HG03378 (cell line): ENCODE data around the gene SLC2A14.
"Not testable (repeated sequence)": the region's sequence is repeated elsewhere in the genome, so short reads cannot be mapped to it uniquely, and the experiment has no call there.

ENCODE experiments used
- ATAC-seq: cut with Tn5 transposase; IDR thresholded peaks from one replicate; pipeline ENCODE4 v1.9.1; 2021; ENCODE audit warnings: mild to moderate bottlenecking, moderate library complexity; ENCODE audit not compliant: unreplicated experiment

The SLC2A14 gene

DNA sequence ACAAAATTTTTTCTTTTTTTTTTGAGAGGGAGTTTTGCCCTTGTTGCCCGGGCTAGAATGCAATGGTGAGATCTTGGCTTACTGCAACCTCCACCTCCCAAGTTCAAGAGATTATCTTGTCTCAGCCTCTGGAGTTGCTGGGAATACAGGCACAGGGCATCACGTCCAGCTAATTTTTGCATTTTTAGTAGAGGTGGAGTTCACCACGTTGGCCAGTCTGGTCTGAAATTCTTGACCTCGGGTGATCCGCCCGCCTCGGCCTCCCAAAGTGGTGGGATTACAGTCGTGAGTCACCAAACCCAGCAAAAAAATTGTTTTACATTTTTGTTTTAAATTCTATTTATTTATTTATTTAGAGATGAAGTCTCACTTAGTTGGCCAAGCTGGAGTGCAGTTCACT lies 4.7 kb upstream of the SLC2A14 start:
- no peak for ATAC-seq

DNA sequence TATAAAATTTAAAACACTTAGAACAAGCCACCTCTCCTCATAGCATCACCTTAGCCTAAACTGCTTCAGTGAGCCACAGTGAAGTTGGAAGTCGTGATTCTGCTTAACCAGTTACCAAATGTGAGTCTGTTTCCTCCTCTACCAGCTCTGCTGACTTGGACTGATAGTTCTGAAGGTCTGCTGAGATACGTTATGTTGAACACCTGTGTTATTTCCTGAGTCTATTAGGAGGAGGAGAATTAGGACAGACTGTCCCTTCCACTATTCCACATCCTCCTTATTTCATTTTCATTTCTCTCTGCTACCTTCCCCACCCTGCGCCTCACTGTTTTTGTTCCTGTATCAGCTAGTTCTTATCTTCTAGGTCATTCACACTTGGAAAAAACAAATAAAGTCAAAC lies 2.4 kb downstream of the SLC2A14 start:
- ATAC-seq, result no peak

DNA sequence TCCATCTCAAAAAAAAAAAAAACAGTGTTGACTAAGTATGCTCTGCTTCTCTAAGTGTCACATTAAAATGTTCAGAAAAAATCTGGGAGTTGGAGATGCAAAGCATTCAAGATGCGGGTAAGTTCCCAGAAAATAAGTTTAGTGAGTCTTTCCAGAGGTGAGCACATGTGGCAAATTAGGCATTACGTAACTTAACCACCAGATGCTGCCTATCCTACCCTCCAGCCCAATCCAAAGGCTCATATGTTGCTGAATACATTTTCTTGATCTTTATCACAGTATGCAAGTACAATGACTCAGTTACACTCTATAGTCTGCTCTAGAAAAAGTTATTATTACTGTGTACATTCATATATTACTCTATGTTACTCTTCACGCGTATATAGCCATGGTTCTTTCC lies 3.6 kb downstream of the SLC2A14 start:
- ATAC-seq, result no peak

DNA sequence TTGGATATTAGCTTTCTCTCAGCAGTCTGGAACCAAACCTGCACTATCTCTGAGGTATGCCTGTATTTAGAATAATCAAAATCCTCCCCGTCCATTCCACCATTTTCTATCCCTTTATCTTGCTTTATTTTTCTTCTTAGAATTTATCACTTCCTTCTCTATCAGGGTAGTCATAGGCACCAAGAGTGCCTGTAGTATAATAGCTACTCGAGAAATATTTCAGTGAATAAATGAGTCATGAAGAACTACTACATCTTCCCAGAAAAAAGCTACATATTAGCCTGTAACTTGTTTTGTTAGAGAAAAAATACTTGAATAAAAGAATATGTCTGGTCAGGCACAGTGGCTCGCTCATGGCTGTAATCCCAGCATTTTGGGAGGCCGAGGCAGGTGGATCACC lies 4.3 kb downstream of the SLC2A14 start:
- ATAC-seq, result no peak

DNA sequence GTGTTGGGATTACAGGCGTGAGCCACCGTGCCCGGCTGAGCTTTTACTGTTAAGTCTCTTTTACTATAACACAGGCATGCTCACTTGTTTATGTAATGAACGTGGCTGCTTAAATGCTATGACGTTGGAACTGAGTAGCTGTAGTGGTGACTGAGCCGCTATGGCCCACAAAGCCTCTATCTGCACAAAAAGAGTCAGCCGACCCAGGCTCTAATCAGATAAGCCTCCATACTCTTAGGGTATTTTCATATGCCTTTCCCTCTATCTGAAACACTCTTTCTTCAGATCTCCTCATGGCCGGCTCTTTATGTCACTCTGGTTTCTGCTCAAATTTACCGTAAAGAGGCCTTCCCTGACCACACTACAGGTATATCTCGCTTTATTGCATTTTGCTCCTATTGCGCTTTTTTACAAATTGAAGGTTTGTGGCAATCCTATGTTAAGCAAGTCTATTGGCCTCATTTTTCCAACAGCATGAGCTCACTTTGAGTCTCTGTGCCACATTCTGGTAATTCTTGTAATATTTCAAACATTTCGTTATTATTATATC lies 8.0 kb downstream of the SLC2A14 start:
- ATAC-seq, result no peak

DNA sequence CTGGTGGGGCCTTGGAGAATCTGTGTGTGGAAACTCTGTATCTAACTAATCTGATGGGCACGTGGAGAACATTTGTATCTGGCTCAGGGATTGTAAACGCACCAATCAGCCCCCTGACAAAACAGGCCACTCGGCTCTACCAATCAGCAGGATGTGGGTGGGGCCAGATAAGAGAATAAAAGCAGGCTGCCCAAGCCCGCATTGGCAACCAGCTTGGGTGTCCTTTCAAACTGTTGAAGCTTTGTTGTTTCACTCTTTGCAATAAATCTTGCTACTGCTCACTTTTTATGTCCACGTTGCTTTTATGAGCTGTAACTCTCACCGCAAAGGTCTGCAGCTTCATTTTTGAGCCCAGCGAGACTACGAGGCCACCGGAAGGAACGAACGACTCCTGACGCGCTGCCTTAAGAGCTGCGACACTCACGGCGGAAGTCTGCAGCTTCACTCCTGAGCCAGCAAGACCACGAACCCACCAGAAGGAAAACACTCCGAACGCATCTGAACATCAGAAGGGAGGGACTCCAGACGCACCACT lies 9.8 kb downstream of the SLC2A14 start:
- not testable (repeated sequence) for ATAC-seq

DNA sequence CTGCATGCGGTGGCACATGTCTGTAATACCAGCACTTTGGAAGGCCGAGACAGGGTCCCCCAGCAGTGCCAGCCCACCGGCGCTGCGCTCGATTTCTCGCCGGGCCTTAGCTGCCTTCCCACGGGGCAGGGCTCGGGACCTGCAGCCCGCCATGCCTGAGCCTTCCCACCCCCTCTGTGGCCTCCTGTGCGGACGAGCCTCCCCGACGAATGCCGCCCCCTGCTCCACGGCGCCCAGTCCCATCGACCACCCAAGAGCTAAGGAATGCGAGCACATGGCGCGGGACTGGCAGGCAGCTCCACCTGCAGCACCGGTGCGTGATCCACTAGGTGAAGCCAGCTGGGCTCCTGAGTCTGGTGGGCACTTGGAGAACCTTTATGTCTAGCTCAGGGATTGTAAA lies 10.4 kb downstream of the SLC2A14 start:
- ATAC-seq, result not testable (repeated sequence)

DNA sequence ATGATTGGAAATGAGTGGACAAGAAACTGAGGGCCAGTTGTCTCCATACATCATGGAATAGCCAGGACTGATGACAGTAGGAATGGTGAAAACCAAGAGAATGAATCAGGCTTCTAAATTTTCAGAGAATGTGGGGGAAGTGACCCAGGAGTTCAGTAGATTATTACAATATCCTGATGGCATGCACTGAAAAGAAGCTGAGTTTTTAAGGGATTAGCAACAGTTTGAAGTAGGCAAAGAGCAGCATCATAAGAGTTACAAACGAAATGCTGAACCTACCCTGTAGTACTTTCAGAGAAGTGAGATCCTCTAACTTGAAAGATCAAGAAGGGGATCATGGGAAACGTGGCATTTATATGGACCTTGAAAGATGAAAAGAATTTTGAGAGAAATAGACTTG lies 13.2 kb downstream of the SLC2A14 start:
- no peak for ATAC-seq

DNA sequence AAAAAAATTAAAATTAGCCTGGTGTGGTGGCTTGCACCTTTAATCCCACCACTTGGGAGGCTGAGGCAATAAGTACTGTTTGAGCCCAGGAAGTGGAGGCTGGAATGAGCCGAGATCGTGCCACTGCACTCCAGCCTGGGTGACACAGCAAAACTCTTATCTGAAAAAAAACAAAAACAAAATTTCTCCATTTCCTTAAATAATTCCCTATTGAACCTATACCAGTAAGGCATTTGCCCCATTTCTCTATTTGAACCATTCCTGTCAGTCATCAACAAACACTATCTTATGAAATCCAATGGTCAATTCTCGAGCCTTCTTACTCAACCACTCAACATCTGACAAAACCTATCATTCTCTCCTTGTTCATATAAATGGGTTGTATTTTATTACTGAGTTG lies 14.7 kb downstream of the SLC2A14 start:
- no peak for ATAC-seq

DNA sequence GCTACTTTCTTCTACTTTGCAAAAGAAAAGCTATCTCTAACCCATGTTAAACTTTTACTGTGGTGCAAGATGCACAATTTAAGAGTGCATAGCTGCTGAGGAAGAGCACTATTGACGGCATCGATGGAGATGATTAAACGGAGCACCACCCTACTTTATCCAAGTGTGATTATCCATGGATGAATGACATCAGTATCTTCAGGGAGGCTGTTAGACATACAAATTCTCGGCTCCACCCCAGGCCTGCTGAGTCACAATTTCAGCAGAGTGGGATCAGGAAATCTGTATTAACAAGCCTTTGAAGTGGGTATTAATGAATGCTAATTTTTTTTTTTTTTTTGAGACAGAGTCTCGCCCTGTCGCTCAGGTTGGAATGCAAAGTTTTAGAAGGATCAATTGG lies 16.2 kb downstream of the SLC2A14 start:
- no peak for ATAC-seq

DNA sequence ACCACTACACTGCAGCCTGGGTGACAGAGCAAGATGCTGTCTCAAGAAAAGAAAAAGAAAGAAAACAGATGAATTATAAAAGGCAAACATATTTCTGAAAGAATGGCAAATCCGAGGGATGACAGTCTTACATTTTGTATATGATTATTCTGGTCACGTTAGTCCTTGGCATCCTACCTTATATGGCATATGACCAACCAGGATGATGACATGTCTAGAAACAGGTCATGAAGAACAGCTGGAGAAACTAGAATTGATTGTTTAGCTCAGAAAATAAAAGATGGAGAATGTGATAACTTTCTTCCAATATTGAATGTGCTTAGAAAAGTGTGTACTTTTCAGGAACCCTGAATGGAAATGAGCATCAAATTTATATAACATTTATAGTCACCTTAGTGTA lies 19.2 kb downstream of the SLC2A14 start:
- no peak for ATAC-seq

DNA sequence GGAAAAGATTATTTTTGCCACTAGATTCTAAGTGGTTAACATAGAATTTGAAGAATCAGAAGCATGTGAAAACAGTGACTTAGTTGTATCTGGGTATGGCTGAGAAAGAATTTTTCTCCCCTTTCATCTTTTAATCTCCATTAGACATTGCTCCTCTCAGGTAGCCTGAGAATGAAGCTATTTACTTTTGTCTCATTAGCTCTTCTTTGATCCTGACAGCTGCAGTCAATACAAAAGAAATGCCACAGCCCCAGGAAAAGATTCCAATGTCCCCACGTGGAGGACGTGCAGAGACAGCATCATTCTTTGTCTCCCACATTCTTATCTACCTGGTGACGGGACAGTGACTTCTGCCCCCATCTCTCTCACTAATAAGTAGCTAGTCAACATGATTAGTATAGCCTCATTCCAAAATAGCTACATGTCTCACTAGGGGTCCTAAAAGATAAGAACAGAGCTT lies 21.1 kb downstream of the SLC2A14 start:
- not testable (repeated sequence) for ATAC-seq

DNA sequence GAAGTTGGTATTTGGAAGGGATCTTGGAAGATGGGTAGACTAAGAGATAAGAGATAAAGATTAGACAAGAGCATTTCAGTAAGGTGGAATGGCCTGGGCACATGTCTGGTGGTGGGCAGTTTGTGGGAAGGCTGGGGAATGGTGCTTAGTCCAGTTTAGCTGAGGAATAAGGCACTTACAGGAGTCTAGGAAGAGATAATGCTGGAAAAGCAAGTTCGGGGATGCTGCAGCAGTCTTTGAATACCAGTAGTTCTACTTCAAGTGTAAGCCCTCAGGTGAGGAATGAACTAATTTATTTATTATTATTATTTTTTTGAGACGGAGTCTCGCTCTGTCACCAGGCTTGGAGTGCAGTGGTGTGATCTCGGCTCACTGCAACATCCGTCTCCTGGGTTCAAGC lies 22.6 kb downstream of the SLC2A14 start:
- ATAC-seq, result not testable (repeated sequence)

DNA sequence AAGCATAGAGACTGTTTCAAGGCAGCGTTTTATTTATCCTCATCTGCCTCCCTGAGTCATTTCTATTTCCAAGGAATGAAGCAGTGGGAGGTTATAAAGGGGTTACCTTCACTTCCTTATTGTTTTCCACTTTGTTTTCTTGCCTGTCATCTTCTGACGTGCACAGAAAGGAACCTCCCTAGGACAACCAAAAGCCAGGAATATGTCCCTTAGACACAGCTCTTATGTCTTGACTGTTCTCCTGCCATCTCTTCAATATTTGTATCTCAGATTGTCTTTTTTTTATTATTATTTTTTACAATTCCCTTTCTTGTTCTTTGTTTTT lies 24.7 kb downstream of the SLC2A14 start:
- ATAC-seq, result not testable (repeated sequence)

DNA sequence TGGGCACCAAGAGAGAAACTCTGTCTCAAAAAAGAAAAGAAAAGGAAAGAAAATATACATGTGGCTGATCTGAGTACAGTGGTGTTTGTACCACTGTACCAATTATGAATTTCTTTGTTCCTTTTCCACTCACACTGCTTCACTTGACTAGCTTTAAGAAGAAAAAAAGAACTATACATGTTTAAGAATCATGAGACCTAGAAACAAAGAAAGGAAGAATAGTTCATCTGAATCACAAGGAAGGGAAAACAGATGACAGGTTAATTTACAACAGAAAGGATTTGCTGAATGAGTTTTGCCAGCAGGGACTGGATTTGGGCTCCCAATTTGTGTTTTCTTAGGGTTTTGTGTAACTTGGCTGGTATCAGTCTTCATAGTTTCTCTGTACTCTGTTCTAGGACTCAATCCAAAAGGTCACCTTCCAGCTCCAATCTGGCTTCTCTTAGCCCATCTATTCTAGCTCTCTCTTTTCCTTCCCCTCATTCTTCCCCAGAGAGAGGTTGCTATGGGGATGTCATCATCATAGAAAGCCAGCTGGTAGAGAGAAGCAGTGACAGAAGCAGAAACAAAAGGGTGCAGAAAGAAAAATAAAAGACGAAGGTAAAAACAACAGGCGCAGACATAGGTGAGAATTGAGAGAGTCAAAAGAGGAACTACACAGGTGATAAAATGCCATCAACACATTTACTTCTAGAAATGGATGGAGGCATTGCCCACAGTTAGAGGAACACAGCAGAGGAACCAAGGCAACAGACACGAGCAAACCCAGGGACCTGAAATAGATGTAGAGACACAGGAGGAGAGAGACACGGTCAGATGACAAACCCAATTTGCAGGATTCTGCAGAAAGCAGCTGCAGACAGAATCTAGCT lies 25.3 kb downstream of the SLC2A14 start:
- ATAC-seq, result not testable (repeated sequence)

DNA sequence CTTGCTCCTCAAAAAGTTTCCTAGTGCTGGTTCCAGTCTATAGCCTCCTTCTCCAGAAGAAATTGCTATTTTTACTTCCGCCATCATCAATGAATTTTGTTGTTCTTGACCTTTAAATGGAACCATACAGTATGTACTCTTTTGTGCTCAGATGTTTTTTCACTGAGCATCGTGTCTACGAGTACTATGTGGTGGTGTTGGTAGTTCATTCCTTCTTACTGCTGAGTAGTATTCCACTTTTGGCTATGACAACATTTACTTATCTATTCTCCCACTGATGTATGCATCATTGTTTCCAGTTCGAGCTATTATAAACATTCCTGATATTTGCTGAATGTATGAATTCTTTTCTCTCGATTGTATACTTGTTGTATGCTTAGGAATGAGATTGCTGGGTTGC lies 28.6 kb downstream of the SLC2A14 start:
- no peak for ATAC-seq

DNA sequence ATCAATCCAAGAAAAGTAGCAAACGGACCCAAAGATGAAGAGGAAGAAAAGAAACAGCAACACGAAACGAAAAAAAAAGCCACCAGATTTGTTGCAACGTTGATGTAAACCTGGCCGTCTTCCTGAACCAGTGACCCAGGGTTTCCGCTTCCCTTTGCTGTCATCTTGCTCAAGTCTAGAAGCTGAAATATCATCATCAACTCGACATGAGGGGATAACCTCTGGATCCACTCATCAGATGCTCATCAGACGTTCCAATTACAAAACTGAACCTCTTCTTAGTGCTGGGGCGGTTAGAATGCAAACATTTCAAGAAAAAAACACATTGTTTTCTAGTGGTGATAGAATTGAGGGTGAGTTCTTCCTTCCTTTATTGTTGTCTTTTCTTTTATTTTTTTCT lies 29.1 kb downstream of the SLC2A14 start:
- not testable (repeated sequence) for ATAC-seq

DNA sequence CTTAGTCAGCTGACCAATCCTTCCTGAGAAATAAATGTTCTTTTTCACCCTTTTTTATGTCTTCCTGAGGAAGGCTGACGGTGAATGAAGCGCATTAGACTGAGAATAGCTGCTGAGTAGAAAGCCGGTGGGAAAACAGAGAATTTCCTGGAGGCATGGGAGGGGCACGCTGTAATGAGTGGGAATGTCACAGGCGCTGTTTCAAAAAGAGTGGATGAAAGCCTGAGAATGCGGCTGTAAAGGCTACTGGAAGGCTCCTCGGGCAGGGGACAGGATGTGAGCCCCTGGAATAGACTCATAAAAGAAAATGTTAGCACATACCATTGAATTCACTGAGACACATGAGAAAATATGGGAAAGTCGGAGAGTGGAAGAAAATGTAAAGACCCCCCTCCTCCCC lies 29.6 kb downstream of the SLC2A14 start:
- not testable (repeated sequence) for ATAC-seq

DNA sequence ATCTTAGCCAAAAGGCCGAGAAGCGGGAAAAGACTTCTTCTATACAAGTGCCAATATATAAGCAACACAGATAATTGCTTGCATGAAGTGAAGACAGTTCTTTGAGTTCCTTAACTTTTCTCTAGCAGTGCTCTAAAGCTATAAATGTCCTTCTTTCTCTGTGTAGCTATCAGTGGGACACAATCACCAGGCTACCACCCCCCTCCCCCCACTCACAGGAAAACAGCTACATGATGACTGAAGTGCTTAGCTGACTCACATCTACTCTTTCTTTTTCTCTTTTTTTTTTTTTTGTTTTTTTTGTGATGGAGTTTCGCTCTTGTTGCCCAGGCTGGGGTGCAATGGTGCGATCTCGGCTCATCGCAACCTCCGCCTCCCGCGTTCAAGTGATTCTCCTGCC lies 30.3 kb downstream of the SLC2A14 start:
- not testable (repeated sequence) for ATAC-seq

DNA sequence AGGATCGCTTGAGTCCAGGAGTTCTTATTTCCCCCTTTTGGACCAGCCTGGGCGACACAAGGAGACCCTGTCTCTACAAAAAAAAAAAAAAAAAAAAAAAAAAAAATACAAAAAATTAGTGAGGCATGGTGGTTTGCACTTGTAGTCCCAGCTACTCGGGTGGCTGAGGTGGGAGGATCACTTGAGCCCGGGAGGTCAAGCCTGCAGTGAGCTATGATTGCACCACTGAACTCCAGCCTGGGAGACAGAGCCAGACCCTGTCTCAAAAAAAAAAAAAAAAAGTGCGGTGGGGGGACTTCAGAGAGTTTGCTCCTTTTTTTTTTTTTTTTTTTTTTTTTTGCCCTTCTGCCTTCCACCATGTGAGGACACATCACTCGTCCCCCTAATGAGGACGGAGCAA lies 32.9 kb downstream of the SLC2A14 start:
- ATAC-seq, result not testable (repeated sequence)

DNA sequence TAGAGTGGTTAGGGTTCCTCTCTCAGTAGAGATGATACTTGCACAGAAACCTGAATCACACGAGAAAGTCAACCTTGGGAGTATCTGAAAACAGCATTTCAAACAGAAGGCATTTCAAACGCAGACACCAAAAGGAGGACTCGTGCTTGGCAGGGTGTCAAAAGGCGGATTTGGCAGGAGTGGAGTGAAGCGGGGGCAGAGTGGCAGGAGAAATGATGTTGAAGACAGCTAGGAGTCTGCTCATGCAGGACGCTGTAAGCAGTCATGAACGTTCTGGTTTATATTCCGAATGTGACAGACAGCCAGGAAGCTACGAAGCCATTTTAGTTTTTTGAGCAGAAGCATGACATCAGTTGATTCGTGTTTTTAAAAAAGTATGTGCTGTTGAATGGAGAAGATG lies 33.5 kb downstream of the SLC2A14 start:
- ATAC-seq, result not testable (repeated sequence)

DNA sequence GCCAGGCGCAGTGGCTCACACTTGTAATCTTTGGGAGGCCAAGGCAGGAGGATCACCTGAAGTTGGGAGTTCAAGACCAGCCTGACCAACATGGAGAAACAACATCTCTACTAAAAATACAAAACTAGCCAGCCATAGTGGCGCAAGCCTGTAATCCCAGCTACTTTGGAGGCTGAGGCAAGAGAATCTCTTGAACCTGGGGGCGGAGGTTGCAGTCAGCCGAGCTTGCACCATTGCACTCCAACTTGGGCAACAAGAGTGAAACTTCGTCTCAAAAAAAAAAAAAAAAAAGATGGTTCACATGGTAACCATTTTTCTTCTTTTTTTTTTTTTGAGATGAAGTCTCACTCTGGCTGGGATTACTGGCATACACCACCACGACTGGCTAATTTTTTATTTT lies 35.3 kb downstream of the SLC2A14 start:
- no peak for ATAC-seq
